ENCODE data around the gene GPC1. TPM values are rescaled to one million over a fixed set of nuclear protein-coding genes. Genes with fewer than 3 reads are reported as not detected.

Gene GPC1
- total RNA-seq, 1 donor from 2014 or later, result 58.0 TPM

DNA sequence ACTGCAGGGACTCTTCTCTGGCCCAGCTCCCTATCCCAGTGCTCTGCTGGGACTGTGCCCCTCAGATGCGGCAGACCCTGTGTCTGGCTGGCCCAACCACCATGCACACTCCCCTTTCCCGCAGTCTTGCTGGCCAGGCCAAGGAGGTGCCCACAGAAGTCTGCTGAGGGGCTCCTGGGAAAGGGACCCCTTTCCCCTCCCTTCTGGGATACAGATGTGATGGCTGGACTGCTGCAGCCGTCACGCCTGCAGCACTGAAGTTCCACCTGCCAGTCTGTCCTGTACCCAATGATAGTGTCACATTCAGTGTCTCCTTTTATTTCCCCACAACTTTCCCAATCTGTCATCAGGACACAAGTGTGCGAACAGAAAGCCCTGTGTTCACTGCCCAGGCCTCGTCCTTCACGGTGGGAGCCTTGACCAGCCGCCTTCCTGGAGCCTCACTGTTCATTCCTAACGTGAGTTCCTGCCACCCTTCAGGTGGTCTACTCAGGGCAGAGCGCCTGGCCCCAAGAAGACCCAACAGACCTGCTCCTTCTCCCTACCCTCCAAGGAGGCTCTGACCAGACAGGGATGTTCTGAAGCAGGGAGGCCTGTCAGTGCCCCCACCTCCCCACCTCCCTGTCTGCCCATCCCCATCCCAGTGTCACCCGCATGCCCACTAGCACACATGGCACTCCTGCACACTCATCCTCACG is 75.2 kb downstream of the GPC1 start:
- Mint-ChIP-seq H3K27me3 (no peaks in the 10 kb centered on the region), H3K36me3 (no peaks in the 10 kb centered on the region), H3K9me3 (no peaks in the 10 kb centered on the region), H3K27ac (no peak overlapping the region), H3K4me1 (ENCODE audit: unreplicated experiment) (peaks cover 4% of the 10 kb centered on the region), H3K4me3 (no peak overlapping the region)
- peak; percentile 45 for DNase-seq (ENCODE audit: extremely low spot score, unreplicated experiment)
- TF ChIP-seq, protein P1, sequence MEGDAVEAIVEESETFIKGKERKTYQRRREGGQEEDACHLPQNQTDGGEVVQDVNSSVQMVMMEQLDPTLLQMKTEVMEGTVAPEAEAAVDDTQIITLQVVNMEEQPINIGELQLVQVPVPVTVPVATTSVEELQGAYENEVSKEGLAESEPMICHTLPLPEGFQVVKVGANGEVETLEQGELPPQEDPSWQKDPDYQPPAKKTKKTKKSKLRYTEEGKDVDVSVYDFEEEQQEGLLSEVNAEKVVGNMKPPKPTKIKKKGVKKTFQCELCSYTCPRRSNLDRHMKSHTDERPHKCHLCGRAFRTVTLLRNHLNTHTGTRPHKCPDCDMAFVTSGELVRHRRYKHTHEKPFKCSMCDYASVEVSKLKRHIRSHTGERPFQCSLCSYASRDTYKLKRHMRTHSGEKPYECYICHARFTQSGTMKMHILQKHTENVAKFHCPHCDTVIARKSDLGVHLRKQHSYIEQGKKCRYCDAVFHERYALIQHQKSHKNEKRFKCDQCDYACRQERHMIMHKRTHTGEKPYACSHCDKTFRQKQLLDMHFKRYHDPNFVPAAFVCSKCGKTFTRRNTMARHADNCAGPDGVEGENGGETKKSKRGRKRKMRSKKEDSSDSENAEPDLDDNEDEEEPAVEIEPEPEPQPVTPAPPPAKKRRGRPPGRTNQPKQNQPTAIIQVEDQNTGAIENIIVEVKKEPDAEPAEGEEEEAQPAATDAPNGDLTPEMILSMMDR (conservative IDR thresholded peaks at IDR 0.05), result no peak

- TF ChIP-seq, protein P1 (conservative IDR thresholded peaks at IDR 0.05), result no peak
- Mint-ChIP-seq H3K36me3 (no peaks in the 10 kb centered on the region), H3K27ac (no peak overlapping the region), H3K27me3 (no peaks in the 10 kb centered on the region), H3K4me1 (ENCODE audit: unreplicated experiment) (peaks cover 4% of the 10 kb centered on the region), H3K4me3 (no peak overlapping the region), H3K9me3 (no peaks in the 10 kb centered on the region)
- peak; percentile 58 for DNase-seq (ENCODE audit: extremely low spot score, unreplicated experiment)
These were observed 76.1 kb downstream of the GPC1 start for GRCh38 chr2:240511351-240512108.

DNA sequence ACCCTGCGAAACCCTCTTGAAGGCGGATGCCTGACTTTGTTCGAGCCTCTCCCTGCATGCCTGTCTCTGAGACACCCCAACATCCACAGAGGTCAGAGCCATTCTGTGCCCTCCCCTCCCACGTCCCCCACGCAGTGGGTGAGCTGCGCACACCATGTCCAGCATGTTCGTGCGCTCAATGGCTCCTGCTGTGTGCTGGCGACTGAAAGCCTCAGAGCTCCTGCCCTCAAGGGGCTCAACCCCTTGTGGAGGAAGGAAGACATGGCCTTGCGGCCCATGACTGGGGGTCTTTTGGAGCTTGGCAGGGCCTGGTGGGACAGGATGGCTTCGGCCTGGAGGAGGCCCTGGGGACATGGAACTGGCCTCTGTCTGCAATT is 76.6 kb downstream of the GPC1 start:
- Mint-ChIP-seq H3K4me3 (no peak overlapping the region), H3K27me3 (no peaks in the 10 kb centered on the region), H3K4me1 (ENCODE audit: unreplicated experiment) (peaks cover 4% of the 10 kb centered on the region), H3K9me3 (no peaks in the 10 kb centered on the region), H3K36me3 (no peaks in the 10 kb centered on the region), H3K27ac (no peak overlapping the region)
- TF ChIP-seq, protein P1 (conservative IDR thresholded peaks at IDR 0.05), result no peak
- DNase-seq (ENCODE audit: extremely low spot score, unreplicated experiment), result peak; percentile 57

DNA sequence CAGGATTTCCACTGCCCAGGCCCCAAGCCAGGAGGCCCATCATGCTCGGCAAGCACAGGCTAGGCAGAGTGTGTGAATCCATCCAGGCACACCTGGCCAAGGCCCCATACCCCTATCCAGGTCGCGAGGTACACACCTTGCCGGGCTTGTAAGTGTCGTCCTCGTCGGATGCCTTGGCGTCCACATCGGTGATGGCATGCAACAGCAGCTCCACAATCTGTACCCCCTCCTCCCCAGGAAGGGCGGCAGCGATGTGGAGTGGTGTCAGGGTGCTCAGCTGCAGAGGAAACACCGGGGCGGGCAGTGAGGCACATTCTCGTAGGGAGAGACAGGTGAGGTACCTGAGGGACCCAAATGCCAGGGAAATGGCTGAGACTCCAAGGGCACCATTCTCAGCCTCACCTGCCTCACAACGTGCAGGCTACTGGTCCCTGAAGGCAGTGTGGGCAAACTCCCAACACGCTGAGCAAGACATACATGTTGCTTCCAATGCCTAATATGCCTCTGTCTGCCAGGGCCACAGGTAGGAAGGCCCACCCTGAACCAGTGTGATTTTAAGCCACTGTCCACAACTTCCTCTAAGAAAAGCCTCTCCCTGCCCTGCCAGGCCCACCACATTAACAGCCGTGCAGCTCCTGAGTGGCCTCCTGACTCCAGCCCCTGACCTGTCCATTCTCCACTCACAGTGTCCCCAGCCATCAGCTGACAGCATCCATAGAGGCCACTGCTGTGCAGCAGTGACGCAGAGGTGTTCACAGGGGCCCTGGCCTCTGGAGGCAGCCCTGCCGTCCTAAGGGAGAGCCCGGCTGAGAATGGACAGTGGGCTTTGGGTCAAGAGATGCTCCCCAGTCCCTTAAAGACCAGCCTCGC is 77.4 kb downstream of the GPC1 start:
- H3K9me3 Mint-ChIP-seq, result no peaks in the 10 kb centered on the region
- TF ChIP-seq, protein P1 (conservative IDR thresholded peaks at IDR 0.05), result no peak

DNA sequence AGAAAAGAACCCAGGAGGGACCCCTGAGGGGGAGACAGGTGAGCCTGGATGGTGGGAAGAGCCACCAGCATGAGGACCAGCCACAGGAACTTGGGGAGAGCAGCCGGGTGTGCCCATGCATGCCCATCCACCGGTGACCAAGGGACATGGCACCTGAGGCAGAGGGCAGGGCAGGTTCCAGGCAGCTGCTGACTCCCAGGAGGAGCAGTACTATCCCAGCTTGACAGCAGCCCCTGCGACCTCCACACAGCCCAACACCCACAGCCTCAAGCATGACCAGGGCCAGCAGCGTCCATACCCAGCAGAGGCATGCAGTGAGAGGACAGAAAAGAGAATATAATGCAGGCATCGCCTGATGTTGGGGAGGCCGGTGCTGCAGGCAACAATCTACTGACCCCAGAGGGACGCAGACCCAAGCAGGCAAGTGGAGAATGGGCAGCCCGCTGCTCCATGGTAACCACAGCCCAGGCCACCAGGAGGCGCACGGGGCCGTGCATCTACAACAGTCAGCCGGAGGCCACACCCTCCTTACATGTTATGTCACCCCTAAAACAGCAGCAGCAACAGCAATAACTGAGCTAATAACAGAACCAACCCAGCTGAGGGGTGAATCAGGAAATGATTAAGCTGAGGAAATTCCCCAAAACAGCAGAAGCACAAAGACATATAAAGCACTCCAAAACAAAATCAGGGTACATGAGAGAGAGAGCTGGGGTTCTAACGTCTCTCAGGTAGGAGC is 78.3 kb downstream of the GPC1 start:
- H3K9me3 Mint-ChIP-seq, result no peaks in the 10 kb centered on the region
- H3K4me3 Mint-ChIP-seq, result no peak overlapping the region
- no peak overlapping the region for H3K27ac Mint-ChIP-seq
- DNase-seq (ENCODE audit: extremely low spot score, unreplicated experiment), result peak; percentile 83
- no peaks in the 10 kb centered on the region for H3K27me3 Mint-ChIP-seq
- H3K36me3 Mint-ChIP-seq, result peaks cover under 1% of the 10 kb centered on the region
- TF ChIP-seq, protein P1 (conservative IDR thresholded peaks at IDR 0.05), result peak; percentile 89
- H3K4me1 Mint-ChIP-seq (ENCODE audit: unreplicated experiment), result peaks cover 4% of the 10 kb centered on the region

More for the DNA sequence above, 77.4 kb downstream of the GPC1 start:
- Mint-ChIP-seq H3K27me3 (no peaks in the 10 kb centered on the region), H3K27ac (no peak overlapping the region), H3K4me3 (no peak overlapping the region), H3K4me1 (ENCODE audit: unreplicated experiment) (peaks cover 4% of the 10 kb centered on the region), H3K36me3 (no peaks in the 10 kb centered on the region)
- DNase-seq (ENCODE audit: extremely low spot score, unreplicated experiment), result peak; percentile 59
